Lung (tissue), 12 donors: Measurements from ENCODE around the gene TMCC2. TPM values are rescaled to one million over a fixed set of nuclear protein-coding genes. Genes with fewer than 3 reads are reported as not detected.

Experiments used
- ATAC-seq: fragments of 200-7000 bp; cut with Tn5 transposase; one replicate; pipeline ENCODE4 v1.9.1; 2020; ENCODE audit warnings: moderate number of reproducible peaks; ENCODE audit not compliant: insufficient read depth, low FRiP score
- DNase-seq, 3 donors: peaks; one replicate each; pipeline ENCODE4 v3.0.0-alpha.2; 2013 to 2017
- H3K27ac ChIP-seq, 2 donors: one replicate each; pipeline ENCODE4 v1.5.1; 2013; ENCODE audit warnings: mild to moderate bottlenecking in 2 of 2, moderate library complexity in 2 of 2, control low read depth in 1 of 2, inconsistent platforms in 1 of 2, low read depth in 1 of 2, low read length in 1 of 2
- H3K27me3 ChIP-seq, 3 donors: one replicate each; pipeline ENCODE4 v1.5.1; 2013; ENCODE audit warnings: low read length in 2 of 3; ENCODE audit not compliant: control insufficient read depth in 3 of 3, insufficient read depth in 3 of 3
- H3K36me3 ChIP-seq, 4 donors: one replicate each; pipeline ENCODE4 v1.5.1; 2013; ENCODE audit warnings: low read length in 4 of 4, mild to moderate bottlenecking in 1 of 4, moderate library complexity in 1 of 4; ENCODE audit not compliant: control insufficient read depth in 4 of 4, insufficient read depth in 4 of 4
- H3K4me1 ChIP-seq, 5 donors: one replicate each; pipeline ENCODE4 v1.5.1; 2013; ENCODE audit warnings: low read length in 5 of 5, mild to moderate bottlenecking in 2 of 5, moderate library complexity in 1 of 5; ENCODE audit not compliant: control insufficient read depth in 5 of 5, insufficient read depth in 5 of 5
- H3K4me3 ChIP-seq: one replicate; pipeline ENCODE4 v1.5.1; 2013; ENCODE audit warnings: mild to moderate bottlenecking, control low read depth, moderate library complexity
- H3K9ac ChIP-seq, 2 donors: one replicate each; pipeline ENCODE4 v1.5.1; 2013; ENCODE audit warnings: low read length in 2 of 2, control low read depth in 1 of 2; ENCODE audit not compliant: insufficient read depth in 1 of 2
- H3K9me3 ChIP-seq, 4 donors: one replicate each; pipeline ENCODE4 v1.5.1; 2013; ENCODE audit warnings: low read length in 3 of 4, mild to moderate bottlenecking in 1 of 4, moderate library complexity in 1 of 4; ENCODE audit not compliant: control insufficient read depth in 4 of 4, insufficient read depth in 3 of 4
- WGBS, 2 donors: extraction: QIAGEN DNeasy Blood & Tissue Kit; methylation state at CpG; one replicate each; pipeline ENCODE4 v1.1.7; 2013; 5-methylcytosine and 5-hydroxymethylcytosine counted together
- polyA plus RNA-seq, 2 donors: library from polyadenylated mRNA; stranded (reverse); fragments of 200-250 nt; gene quantifications; one replicate each; pipeline ENCODE4 v1.2.1, GENCODE V29; 2013
- total RNA-seq, 2 donors: library from RNA; depleted of rRNA in 1 of 2; stranded (reverse); fragments of >200 nt in 1 of 2; gene quantifications; one replicate each; pipeline ENCODE4 v1.2.1, GENCODE V29; 2014 to 2021
- TF ChIP-seq, protein P1 (sequence below): IDR thresholded peaks from 2 replicates; pipeline ENCODE4 v1.5.1; 2012; ENCODE audit warnings: mild to moderate bottlenecking; ENCODE audit errors: control extremely low read depth, extremely low read depth
- donor health status: control.
- donor health status: control.
- donor health status: Bipolar disorder and iron deficiency.
- donor health status: healthy.
- donor health status: DM: yes; HTN: yes; CAD: no.

TMCC2 gene
- total and polyA plus RNA-seq, 4 donors: 1.9 to 27.0 (median 2.4) TPM

DNA sequence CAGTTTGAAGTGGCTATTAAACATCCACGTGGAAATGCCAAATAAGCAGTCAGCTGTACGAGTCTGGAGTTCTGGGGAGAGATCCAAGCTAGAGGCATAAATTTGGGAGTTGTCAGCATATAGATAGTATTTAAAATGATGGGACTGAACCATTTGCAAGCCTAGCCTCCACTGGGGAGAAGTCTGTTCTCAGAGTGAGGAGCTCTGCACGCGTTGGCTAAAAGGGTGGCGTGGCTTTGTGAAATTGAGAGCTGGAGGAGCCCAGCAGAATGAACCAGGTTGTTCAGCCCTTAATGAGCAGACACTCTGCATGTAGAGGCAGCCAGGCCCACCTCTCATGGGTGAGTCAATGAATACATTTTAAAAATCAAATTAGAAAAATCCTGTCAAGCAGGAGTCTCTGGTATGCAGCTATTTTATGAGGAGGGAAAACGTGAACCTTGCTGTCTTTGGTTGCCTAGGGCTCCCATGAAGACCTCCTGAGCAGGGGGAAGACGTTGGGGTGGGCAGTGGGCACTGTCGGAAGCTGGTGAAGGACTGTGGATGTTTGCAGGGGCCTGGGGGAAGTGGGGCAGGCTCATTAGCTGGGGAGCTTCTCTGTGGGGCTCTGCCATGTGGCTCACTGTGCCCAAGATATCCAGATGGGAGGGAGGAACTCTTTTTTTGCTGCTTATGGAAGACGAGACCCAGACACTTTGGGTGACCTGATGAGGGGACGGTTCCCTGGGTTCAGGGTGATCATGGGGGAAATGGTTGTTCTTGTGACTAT lies 18.8 kb downstream of the TMCC2 start:
- peaks cover 0 to 5% (median under 1%) of the 10 kb centered on the region in 4 donors for H3K36me3 ChIP-seq
- WGBS, 2 donors: 81 to 85% methylated on average over 10 of the region's 10 CpGs
- no peaks in the 10 kb centered on the region for H3K27me3 ChIP-seq
- H3K9ac ChIP-seq: peak overlapping the region in 1 of 2 donors; percentile 25
- H3K4me3 ChIP-seq: no peak overlapping the region
- H3K27ac ChIP-seq: no peak overlapping the region
- TF ChIP-seq, protein P1, sequence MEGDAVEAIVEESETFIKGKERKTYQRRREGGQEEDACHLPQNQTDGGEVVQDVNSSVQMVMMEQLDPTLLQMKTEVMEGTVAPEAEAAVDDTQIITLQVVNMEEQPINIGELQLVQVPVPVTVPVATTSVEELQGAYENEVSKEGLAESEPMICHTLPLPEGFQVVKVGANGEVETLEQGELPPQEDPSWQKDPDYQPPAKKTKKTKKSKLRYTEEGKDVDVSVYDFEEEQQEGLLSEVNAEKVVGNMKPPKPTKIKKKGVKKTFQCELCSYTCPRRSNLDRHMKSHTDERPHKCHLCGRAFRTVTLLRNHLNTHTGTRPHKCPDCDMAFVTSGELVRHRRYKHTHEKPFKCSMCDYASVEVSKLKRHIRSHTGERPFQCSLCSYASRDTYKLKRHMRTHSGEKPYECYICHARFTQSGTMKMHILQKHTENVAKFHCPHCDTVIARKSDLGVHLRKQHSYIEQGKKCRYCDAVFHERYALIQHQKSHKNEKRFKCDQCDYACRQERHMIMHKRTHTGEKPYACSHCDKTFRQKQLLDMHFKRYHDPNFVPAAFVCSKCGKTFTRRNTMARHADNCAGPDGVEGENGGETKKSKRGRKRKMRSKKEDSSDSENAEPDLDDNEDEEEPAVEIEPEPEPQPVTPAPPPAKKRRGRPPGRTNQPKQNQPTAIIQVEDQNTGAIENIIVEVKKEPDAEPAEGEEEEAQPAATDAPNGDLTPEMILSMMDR: no peak
- peaks cover 3 to 73% (median 25%) of the 10 kb centered on the region in 5 donors for H3K4me1 ChIP-seq
- ATAC-seq (no peak), DNase-seq (peak; percentile 39 to 73 (median 47))
- H3K9me3 ChIP-seq: no peaks in the 10 kb centered on the region

DNA sequence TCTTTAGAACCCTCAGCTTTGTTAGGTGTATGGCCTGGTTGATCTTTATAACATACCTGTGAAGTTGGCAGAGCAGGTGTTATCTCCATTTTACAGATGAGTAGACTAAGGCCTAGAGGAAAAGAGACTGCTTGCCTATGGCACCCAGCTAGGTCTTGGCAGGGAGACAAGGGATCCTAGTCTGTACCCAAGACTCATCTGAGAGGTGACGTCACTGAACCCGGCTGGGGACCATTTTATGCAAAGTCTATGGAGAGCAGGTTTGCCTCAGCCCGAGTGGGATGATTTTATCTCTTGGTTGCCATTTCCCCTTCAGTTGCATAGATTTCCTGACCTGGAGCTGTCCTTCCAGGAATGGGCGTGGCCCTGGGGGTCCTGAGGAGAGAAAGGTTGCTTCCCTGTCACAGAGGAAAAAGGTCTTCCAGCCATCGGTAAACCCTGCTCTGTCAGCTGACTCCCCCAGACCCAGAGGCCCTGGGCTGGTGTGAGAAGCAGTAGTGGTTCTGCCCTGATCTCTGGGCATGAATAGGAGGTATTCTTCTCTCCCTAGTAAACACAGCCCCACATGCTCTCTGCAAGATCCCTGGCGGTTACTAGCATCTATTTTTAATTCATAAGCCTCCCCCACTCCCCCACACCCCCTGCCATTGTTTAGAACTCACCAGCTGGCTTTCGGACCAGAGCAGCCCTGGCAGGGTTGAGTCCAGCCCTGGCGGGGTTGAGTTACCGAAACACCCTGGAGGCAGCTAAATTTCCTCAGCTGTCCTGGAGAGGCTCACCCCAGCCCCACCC lies 19.6 kb downstream of the TMCC2 start:
- Histone ChIP-seq H3K27me3 (no peaks in the 10 kb centered on the region), H3K9ac (no peak overlapping the region), H3K4me1 (peaks cover 3 to 73% (median 25%) of the 10 kb centered on the region in 5 donors), H3K27ac (no peak overlapping the region), H3K36me3 (no peaks in the 10 kb centered on the region), H3K9me3 (no peaks in the 10 kb centered on the region), H3K4me3 (no peak overlapping the region)
- ATAC-seq: no peak
- DNase-seq: peak; percentile 72 to 82 (median 80)
- WGBS, 2 donors: 47 to 48% methylated on average over 9 of the region's 9 CpGs
- TF ChIP-seq, protein P1: no peak

DNA sequence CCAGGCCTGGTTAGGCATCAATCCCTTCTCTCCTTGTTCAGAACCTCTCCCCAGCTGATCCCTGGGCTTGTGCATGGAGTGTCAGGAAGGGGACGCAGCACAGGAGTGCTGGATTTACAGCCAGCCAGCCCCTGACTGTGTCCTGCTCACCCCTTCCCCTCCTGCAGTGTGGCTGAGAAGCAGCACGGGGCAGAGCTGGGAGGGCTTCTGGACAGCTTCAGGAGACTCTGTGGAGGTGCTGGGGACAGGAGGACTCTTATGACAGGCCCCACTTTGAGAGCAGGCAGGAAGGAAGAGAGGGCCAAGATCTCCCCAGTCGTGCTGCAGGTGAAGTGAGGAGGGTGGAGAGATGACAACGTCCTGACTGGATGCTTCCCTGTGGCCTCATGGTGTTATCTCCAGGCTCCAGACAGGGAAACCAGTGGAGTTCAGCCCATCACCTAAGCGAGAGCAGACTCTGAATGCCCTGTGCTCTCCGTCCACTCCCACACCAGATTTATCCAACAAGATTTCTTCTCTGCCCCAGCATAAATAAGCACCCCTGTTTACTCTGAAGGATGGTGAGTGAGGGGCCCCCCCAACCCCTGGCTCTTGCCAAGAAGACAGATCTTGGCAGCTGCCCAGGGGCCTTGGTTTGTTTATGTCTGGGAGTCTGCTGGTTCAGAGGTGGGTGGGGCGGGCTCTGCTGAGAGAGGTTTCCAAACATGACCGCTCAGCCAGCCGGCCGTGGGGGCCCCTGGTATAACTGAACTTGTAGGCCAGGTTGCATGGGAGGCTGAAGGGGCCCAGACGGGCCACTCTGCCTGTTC lies 21.3 kb downstream of the TMCC2 start:
- no peak overlapping the region for H3K4me3 ChIP-seq
- TF ChIP-seq, protein P1: no peak
- no peaks in the 10 kb centered on the region for H3K36me3 ChIP-seq
- H3K27ac ChIP-seq: peak overlapping the region in 1 of 2 donors; percentile 14
- ATAC-seq: no peak
- no peaks in the 10 kb centered on the region for H3K27me3 ChIP-seq
- H3K9me3 ChIP-seq: no peaks in the 10 kb centered on the region
- no peak overlapping the region for H3K9ac ChIP-seq
- H3K4me1 ChIP-seq: peaks cover 3 to 67% (median 25%) of the 10 kb centered on the region in 5 donors
- DNase-seq: peak; percentile 88 to 91 (median 90)
- 28 to 29% methylated on average over 11 of the region's 11 CpGs for WGBS, 2 donors
